DMS 273 (cell line): Measurements from ENCODE around the gene PCP4L1.
"Not testable (repeated sequence)": the region's sequence is repeated elsewhere in the genome, so short reads cannot be mapped to it uniquely, and the experiment has no call there.

Source experiments
- DNase-seq: peaks from one replicate; lab custom pipeline; 2025; ENCODE audit not compliant: unreplicated experiment; lab: John Stamatoyannopoulos, UW

The PCP4L1 gene

DNA sequence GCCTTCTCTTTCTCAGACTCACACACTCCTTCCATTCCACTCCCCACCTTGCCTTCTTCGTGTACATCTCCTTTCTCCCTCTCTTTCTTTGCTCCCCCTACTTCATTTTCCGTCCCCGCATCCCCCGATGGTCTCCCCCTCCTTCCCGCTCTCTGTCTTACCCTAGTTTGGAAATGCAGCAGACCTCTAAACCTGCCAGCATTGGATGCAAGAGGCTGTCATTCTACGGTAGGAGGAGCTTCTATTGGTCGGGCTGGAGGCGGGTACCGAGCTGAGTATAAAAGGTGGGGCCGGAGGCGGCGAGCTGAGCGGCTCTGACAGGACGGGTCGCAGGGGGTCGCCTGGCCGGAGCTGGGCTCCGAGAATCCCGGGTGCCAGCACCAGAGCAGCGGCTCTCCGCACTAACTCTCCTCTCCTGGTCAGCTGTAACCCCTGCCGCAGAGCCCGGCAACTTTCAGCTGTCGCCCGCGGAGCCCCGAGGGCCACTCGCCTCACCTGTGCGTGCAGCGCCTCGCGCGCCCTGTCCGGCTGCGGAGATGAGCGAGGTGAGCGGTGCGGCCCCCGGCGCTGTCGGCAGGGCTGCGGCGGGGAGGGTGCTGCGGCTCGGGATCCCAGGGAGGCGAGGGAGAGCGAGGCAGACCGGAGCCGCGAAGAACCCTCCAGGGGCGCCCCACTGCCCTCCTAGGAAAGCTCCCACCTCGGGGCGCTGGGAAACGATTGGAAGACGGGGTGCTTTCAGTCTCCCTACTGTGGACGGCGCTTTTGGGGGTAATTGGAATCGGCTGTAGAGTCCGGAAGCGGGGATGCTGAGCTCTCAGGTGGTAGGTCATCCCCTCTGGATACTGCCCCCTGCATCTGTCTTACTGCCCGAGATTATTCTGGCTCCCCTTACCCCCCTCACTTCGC is at the start of gene PCP4L1:
PCP4L1 (plus strand) TSS at position 307 of the 906 bp plus-strand sequence; CDS start at position 537, 230 bp downstream.
- peak; percentile 76 for DNase-seq

DNA sequence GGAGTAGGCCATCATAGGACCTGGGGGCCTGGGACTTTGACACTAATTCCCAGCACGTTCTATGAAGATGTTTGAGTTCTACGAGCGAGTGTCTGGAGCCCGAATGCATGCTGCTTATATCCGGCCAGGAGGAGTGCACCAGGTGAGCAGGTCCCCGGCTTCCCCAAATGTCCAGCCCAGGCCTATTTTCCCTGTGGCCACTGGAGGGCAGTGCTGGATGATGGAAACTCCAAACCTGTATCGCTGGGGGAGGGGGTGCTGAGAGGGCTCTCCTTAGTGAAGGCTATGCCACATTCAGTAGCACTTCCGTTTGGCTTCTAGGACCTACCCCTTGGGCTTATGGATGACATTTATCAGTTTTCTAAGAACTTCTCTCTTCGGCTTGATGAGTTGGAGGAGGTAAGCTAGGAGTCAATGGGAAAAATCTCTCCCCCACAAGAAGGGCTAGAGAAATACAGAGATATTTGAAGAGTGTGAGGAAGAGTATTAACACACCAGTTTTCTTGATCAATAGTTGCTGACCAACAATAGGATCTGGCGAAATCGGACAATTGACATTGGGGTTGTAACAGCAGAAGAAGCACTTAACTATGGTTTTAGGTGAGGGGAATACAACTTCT is 48.6 kb upstream of the PCP4L1 start:
- DNase-seq, result peak; percentile 91

DNA sequence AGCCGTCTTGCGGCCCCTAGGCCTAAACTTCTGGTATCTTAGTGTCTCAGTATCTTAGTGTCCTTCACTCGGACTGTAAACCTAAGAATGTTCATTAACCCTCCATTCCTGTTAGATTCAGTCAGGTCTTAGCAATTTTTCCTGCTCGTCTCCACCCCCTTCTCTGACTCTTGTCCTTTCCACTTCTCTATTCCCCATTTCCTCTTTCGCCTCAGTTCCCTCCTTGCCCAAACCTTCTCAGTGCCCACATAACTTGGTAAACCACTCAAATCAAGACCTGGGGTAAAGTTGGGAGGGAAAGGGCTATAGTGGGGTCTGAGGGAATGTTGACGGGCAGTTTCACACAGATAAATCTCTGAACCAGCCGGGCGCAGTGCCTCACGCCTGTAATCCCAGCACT is 44.2 kb upstream of the PCP4L1 start:
- DNase-seq, result no peak

DNA sequence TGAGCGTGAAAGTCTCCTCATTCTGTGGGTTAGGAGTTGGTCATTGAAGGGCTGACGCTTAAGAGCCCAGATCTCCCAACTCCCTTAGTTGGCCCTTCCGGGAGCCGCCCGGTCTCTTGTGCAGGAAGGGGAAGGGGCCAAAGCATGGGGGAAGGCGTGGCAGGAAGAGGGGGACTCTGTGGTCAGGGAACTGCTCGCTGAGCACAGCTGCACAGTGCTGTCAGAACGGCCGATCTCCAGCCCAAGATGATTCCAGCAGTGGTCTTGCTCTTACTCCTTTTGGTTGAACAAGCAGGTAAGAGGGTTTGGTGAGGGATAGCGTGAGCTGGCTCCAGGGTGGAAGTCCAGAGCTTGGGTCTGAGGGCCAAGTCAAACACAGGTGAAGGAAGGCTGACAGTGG is 43.5 kb upstream of the PCP4L1 start, which contains the start of gene FCER1G:
FCER1G (plus strand) TSS at position 220 of the 400 bp plus-strand sequence; CDS start at position 247, 27 bp downstream.
- no peak for DNase-seq

DNA sequence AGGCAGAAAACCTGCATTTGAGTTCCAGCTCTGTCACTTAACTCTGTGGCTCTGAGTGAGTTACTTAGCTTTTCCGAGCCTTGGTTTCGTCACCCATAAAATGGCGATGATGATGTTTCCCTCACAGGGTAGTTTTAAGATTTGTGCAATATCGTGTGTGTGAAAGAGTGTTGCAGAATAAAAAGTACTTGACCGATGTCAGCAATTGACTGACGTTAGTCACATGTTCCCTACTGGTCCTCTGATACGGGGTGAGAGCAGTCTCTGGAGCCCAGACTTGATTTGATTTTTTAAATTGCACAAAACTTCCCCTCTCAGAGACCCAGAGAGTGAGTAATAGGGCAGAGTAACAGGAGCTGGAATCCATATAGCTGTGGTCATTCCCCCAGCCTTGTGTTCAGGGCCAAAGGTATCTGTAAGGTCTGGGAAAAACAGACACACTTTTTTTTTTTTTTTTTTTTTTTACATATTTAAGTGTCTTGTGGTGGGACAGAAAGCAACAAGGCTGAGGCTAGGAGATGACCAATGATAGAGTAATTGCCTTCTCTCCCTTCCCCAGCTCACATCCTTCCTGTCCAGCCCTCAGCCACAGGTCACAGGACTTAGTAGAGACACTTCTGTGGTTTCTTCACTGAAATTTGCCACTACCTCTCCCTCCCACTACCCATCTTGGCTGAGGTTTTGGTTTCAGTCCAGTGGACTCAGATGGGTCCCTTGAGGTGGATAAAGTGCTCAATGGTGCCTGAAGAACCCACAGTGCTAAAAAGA is 41.4 kb upstream of the PCP4L1 start:
- no peak for DNase-seq

DNA sequence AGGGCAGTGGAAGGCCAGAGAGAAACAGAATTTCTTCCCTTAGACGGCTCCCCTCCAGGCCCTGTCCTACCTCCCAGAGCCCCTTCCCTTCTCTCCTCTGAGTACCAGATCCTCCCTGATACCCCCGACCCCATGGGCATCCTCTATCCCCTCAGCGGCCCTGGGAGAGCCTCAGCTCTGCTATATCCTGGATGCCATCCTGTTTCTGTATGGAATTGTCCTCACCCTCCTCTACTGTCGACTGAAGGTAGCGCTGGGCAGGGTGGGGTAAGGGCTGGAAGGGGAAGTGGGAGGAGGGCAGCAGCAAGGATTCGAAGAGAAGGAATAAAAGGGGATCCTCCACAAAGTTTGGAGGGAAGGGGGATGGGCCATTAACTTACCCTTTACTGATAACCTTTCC is 40.7 kb upstream of the PCP4L1 start:
- no peak for DNase-seq

DNA sequence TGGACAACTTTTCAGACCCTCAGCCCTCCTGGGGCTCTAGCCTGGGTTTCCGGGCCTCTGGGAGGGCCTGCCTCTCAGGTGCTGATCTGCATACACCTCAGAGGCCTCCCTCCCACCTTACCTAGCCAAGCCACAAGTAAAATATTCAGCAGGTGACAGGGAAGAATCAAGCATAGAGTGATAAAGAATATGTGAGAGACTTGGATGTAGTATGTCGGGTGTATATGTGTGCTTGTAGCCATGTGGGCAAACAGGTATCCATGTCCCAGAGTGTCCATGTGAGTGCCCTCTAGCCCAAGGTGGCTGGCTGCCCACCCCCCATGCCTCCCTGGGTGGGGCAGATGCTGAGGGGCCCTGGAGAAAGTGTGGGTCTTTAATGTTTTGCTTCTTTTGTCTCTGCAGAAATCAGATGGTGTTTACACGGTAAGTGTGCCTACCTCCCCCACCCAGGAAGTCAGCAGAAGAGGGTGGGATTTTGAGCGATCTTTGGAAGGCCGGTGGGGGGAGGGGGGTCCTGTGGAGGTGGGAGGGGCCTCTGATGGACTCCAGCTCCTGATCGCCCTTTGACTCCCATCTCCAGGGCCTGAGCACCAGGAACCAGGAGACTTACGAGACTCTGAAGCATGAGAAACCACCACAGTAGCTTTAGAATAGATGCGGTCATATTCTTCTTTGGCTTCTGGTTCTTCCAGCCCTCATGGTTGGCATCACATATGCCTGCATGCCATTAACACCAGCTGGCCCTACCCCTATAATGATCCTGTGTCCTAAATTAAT is 40.1 kb upstream of the PCP4L1 start:
- DNase-seq, result no peak

DNA sequence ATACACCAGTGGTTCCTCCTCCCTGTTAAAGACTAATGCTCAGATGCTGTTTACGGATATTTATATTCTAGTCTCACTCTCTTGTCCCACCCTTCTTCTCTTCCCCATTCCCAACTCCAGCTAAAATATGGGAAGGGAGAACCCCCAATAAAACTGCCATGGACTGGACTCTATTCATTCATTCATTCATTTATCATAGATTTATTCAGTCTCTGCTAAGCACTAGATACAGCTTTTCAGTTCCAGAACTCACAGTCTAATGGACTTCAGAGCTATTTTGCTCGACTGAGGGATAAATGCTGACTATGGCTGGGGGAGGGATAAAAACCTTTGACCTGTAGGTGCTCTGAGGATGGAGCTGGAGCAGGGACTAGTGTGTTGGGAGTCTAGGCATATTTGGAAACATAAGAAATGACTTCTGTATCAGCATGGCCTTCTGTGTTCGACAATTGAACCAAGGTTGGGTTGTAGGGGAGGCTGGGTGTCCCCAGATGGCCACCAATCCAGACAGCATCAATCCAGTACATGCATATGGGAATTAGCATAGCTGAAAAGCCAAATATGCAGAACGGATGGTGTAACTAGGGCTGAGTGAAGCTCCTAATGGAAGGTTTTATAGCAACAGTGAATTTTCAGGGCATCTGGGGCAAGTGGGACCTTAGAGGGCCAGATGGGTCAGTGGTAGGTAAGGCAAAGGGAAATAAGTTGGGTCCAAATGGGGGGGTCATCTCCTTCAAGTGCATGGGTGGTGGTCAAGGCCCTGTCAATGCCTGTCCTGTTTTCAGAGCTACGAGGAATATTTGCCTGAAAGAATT is 39.3 kb upstream of the PCP4L1 start:
- no peak for DNase-seq

DNA sequence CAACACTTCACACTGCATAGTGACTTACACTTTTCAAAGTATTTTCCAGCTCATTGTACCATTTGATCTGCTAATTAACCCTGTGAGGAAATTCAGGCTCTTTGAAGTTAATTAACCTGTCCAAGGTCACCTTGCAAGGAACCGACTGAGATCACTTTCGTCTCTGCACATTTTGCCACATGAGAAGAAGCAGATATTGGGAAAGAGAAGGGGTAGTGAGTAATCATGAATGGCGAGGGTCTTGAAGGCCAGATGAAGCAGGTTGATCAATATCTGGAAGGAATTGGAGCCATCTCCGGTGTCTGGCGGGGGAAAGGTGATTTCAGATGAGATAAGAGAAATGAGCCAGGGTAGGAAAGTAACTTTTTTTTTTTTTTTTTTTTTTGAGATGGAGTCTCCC is 38.5 kb upstream of the PCP4L1 start:
- no peak for DNase-seq

DNA sequence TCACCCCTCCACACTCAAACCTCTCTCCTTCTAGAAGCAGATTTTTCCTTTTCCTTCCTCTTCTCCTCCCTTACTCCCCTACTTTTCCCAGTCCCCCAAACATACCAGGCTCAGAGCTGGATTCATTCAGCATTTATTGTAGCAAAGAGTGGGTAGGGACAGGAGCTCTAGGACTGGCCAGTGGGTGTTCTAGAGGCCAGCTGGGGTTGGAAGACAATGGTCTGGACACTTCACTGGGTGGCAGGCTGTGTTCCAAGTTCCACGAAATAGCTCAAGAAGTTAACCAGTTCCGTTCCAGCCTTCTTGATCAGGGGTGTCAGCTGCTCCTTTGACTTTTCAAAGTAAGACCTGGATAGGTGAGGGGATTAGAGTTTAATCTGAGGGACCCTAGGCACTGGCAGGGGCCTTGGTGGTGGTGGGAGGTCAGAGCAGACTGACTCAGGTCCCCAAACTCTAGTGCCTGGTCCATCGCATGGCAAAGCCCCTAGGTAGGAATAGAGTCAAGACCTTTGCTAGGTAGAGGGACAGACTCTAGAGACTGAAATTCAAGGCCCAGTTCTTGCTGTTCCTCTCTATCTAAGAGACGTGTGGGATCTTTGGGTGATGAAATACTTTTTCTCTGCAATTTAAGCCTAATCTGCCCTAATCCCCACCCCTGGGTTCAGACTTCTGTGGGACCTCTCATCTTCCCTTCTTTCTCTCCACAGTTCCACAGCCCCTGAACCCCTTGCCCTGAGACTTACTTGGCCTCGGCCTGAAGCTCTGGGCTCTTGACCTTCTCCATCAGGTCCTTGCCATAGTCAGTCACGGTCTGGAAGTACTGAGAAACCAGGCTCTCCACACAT is 36.1 kb upstream of the PCP4L1 start:
- DNase-seq, result no peak

DNA sequence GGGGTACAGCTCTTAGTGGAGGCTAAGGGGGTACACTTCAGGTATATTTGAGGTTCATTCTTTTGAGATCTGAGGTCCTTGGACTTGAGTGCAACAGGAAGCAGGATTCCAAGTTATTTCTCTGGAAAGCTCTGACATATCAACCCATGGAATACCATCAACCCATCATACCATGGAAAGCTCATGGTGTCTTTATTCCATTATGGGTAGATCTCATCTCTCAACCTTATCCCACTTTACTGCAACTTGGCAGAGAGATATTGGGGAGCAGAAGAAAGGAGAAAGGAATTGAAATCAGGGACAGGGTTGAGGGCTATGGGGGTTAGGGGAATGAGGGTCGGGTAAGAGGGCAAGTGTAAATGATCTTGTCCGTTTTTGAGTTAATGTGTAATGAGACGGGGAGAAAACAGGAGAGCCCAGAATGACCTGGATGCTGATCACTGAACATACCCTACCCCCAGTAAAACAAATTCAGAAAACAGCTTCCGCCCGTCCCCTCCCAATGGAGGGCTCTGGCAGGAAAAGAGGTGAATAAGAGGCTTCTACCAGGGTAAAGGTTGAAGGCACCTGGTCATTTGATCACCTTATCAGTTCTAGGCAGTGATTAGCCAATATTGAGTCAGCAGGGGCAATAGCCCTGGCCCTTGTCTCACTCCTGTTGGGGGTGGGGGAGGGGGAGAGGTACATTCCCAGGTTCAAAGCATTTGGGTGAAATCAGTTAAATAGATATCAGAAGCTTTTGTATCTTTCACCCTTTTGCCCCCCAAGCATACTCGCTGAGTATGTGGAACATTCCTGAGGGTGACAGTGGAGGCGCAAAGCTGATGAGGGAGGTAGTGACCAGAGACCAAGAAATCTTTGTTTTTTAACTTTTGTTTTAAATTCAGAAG is 34.5 kb upstream of the PCP4L1 start:
- DNase-seq, result no peak

DNA sequence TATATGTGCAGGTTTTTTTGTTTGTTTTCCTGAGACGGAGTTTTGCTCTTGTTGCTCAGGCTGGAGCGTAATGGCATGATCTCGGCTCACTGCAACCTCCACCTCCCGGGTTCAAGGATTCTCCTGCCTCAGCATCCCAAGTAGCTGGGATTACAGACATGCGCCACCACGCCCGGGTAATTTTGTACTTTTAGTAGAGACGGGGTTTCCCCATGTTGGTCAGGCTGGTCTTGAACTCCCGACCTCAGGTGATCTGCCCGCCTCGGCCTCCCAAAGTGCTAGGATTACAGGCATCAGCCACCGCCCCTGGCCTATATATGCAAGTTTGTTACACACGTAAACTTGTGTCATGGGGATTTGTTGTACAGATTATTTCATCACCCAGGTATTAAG is 33.9 kb upstream of the PCP4L1 start:
- DNase-seq, result not testable (repeated sequence)

DNA sequence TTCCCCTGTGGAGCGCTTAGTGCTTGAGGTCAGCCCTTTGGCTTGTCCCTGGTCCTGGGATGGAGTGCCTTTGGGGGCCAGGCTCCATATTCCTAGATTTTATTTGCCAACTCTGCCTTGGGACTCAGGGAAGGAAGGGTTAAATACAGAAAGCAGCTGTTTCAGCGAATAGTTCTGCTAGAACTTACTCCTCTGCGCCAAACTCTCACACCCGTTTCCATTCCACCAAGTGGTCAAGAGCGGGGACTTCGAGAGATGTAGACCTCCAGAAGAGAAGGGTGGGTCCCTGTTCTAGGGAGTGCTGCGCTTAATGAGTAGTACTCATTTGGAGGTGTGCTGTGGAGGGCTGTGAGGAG is 33.4 kb upstream of the PCP4L1 start:
- DNase-seq, result no peak

DNA sequence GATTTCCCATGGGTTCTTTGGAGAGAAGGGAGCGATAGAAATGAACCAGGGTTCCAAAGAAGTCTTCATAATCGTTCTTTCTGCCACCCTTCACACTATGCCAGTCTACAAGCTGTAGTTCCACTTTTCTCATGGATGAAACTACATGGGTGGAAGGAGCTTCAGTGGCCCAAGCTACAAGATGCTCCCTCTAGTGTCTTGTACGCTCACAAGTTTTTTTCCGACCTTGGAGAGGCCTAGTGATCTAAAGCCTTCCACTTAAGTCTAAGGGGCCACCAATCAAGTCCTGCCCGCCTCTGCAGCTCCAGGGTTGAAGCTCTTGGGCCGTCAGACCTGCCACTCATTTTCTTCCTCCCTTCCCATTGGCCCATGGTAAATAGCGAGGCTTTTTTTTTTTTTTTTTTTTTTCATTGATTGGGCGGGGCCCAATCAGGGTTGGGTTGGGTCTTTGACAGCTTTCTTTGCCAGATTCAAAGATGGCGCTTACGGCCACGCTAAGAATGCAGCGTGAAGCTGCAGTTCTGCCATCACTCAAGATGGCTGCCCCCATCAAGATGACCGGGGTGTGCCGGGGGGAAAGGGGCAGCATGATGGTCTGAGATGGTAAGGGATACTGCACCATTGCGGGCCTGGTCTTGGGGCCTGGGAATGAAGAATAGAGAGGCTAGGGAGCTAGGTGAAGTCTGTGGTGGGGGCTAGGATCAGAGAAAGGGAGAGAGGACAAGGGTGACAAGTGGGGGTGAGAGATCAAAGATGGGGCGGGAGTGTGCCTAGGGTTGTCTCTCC is 32.8 kb upstream of the PCP4L1 start, which contains the start of gene TOMM40L:
TOMM40L (plus strand) TSS at position 527 of the 786 bp plus-strand sequence. CDS start 430 bp downstream, outside the sequence.
- DNase-seq, result peak; percentile 99

DNA sequence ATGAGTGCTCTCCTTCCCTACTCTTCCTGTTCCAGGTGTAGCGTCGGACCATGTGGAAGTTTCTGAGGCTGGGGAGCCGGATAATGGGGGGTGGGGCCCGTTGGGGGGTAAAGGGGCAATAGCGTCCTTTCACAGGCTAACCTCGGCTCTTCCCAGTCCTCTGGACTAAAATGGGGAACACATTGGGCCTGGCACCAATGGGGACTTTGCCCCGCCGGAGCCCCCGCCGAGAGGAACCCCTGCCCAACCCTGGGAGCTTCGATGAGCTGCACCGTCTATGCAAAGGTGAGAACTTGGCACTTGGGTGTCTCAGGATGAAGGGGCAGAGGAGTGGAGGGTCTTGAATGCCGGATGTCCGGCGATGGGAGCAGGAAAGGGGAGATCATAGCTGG is 32.2 kb upstream of the PCP4L1 start:
- DNase-seq, result no peak

DNA sequence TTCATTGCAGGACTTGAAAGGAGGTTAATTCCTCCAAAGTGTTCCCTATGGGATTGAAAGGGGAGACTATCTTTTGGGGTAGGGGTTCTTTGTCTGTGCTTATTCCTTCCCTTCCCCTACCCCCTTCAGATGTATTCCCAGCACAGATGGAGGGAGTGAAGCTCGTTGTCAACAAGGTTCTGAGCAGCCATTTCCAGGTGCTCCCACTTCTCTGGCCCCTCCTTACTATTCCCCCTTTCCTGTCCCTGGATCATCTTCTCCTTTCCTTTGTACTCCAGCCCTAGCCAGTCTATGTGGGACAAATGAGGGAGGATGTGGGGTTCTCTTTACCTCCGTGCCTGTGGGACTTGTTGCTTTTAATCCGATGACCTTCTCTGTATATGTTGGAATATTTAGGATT is 31.8 kb upstream of the PCP4L1 start:
- peak; percentile 58 for DNase-seq

DNA sequence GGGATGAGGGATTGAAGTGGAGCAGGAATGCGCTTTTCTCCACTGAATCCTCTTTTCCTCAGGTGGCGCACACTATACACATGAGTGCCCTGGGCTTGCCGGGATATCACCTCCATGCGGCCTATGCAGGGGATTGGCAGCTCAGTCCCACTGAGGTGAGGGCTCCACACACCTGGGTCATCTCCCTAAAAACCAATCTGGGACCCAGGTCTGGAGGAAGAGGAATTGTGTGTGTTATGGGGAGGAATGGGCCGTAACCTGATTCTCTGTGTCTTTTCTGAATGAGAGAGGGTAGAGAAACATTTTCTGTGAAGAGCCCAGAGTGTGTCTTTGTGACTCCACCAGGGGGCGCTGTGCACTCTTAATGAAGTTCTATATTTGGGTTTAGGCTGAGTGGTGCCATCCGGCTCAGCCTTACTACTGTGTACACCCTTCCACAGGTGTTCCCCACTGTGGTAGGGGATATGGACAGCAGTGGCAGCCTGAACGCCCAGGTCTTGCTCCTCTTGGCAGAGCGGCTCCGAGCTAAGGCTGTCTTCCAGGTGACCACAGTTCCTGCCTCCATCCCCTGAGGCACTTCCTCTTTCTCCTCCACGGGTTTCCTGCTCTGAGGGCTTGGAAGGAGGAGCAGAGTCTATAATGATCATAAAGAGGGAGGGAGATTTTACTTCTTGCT is 31.2 kb upstream of the PCP4L1 start:
- peak; percentile 90 for DNase-seq
